HG03571 (cell line): ENCODE results near the gene HPCAL1.

Experiments used
- ATAC-seq: cut with Tn5 transposase; IDR thresholded peaks from one replicate; pipeline ENCODE4 v1.9.1; 2021; ENCODE audit not compliant: unreplicated experiment

The HPCAL1 gene

DNA sequence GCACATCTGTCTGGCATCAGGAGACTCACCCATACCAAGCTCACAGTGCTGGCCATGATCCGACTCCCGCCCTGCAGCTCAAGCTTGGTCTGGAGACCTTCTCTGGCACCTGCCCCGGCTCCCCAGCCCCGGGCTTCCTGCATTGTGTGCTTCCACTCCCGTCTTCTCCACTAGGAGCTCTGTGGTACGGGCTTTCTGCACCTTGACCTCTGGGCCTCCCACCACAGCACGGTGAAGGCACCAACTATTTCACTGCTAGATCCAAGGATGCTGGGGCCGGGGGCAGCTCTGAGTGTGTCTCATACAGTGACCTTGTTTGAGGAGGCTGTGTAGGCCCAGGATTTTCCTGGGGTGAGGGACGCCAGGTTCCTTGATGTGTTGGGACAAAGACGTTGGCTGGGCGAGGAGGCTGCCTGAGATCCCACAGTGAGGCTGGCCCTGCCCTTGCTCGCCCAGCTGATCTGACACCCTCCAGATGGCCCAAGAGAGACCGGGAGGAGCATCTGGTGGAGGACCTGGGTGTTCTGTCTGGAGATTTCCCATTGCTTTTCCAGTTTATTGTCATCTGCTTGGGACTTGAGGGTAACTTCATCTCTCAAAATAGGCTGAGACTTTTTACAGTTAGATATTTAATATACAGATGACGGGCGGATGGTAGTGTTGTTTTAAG lies 64.0 kb downstream of the HPCAL1 start:
- no peak for ATAC-seq

DNA sequence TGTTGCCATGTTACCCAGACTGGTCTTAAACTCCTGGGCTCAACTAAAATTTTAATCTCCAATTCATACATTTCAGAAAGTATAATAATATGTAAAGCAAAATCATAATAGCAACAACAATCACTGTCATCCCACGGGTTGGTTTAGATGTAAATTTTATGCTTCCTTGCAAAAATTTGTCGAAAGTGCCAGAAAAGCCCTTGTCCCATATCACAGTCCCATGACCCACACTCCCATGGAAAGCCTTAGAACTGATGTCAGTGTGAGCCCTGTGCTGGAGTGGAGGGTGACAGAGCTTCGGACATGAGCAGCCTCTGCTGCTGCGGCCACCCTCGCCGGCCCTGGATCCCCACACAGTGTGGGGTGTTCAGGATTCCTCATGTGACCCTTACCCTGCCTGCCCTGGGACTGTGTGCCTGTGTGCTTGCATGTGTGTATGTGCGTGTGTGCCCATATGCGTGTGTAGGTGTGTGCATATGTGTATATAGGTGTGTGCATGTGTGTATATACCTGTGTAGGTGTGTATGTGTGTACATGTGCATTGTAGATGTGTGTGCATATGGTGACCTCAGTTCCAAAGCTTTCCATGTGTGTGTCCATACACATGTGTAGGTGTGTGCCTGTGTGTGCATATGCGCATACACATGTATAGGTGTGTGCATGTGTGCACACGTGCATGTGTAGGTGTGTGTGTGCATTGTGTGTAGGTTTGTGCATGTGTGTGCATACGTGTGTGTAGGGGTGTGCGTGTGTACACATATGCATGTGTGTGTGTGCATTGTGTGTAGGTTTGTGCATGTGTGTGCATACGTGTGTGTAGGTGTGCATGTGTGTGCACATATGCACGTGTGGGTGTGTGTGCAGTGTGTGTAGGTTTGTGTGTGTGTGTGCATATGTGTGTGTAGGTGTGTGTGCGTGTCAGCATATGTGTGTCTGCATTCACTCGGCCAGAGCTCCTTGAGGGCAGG lies 65.1 kb downstream of the HPCAL1 start:
- ATAC-seq: no peak

- no peak for ATAC-seq
Observed at GRCh38 chr2:10368491-10369231, 66.0 kb downstream of the HPCAL1 start.

GRCh38 chr2:10369269-10370255 lies 66.9 kb downstream of the HPCAL1 start:
- no peak for ATAC-seq

DNA sequence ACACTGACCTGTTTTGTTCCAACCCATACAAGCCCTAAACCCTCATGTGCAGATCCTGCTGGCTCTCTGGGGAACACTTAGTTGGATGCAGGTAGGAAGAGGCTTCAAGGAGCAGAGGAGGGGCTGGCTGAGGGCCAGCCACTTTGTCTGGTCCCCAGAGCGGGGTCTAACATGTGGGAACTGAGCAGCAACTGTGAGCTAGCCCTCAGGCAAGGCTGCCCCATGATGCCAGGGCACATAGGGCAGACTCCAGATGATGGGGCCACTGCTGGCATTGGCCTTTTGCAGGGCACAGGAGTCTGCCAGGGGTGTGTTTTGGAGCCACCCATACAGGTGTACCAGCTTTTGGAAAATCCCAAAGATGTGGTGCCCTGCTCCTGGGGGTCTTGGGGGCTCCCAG lies 67.7 kb downstream of the HPCAL1 start:
- ATAC-seq: no peak

DNA sequence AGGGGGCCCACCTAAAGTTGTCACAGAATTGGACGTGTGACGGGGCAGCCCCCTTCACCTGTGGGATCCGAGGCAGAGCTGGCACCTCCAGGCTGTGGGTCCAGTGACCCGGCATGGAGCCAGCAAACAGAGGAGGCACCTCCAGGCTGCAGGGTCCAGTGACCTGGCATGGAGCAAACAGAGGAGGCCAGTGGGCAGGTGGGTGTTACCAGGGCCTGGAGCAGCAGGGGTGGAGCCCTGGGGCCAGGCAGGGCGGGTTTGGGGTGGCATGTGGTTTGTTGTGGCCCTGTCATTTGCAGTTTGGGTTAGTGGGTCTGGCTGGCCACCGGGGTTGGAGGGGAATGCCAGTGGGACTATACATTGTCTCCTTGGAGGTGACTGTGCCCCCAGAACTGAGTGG lies 68.2 kb downstream of the HPCAL1 start:
- no peak for ATAC-seq

GRCh38 chr2:10371441-10372196 lies 68.9 kb downstream of the HPCAL1 start:
- ATAC-seq: no peak

DNA sequence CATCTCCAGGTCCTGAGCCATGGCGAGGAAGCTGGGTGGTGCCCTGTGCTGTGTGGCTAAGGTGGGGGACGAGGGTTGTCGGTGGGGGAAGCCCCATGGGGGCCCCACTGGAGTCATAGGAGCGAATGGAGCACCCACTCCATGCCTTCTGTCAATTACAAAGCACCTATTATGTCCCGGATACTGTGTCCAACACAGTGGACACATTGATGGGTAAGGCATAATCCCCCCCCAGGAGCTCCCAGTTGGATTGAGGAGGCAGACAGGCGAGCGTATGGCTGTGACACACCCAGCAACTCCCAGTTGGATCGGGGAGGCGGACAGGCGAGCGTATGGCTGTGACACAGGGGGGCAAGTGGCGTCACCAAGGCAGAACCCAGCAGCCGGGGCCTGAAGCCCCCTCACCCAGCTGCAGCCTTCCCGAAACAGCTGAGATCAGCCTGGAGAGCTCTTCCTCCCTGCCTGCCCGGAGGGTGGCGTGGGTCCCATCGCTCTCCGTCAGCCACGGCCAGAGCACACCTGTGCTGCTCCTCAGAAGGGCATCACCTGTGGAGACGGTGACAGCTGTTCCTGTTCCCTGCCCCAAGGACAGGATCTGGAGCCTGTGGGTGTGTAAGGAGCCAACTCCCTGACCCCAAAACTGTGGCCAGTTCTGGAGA lies 69.6 kb downstream of the HPCAL1 start:
- ATAC-seq: no peak

DNA sequence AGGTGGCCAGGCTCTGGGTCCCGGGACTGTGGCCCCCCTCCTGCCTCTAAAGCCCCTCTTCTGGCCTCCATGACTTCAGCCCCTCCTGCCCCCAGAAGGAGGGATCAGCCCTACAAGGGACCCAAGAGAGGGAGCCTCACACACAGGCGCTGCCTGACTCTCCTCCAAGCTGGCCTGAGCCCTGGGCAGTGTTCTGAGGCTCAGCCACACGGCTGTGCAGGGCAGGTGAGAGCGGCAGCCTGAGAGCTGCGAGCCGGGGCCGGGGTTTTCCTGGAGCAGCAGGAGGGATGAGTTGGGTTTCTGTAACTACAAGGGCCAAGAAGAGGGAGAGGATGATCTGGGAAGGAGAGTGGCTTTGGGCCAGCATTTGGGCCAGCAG lies 70.1 kb downstream of the HPCAL1 start:
- ATAC-seq: no peak

DNA sequence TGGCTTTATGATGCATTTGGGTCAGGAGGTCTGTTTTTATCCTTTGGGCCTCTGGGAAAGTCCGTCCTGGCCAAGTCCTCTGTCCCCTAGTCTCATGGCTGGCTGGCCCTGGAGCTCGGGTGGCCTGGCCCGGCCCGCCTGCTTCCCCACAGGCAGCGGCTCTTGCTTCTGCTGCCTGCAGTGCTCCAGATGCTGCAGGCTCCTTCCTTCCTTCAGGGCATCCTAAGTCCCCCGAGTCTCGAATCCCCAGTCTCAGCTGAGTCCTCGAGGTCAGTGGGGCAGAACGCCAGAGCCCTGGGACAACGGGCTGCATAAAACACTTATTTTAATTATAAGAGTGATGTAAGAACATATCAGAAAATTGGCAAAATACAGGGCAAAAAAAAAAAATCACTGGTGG lies 71.2 kb downstream of the HPCAL1 start:
- ATAC-seq: no peak

- no peak for ATAC-seq
Observed at GRCh38 chr2:10374362-10374943, 71.7 kb downstream of the HPCAL1 start.

DNA sequence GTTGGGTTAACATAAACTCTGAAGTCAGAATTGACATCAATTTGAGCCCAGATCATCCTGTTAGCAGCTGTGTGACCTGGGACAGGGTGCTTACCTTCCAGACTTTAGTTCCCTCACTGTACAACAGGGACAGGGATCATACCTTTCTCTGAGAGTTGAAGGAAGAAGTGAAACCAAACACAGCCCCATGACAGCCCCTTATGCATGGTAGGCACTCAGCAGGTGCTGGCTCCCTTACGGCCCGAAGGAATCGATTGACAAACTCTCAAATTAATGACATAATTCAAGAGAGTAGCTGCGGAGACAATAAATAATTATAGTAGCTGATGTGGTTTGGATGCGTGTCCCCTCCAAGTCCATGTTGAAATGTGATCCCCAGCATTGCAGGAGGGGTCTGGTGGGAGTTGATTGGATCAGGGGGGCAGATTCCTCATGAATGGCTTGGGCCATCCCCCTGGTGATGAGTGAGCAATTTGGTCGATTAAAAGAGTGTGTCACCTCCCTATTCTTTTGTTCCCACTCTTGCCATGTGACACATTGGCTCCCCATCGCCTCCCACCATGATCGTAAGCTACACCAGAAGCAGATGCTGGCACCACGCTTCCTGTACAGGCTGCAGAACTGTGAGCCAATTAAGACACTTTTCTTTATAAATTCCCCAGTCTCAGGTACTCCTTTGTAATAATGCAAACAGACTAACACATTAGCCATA lies 73.0 kb downstream of the HPCAL1 start:
- no peak for ATAC-seq

DNA sequence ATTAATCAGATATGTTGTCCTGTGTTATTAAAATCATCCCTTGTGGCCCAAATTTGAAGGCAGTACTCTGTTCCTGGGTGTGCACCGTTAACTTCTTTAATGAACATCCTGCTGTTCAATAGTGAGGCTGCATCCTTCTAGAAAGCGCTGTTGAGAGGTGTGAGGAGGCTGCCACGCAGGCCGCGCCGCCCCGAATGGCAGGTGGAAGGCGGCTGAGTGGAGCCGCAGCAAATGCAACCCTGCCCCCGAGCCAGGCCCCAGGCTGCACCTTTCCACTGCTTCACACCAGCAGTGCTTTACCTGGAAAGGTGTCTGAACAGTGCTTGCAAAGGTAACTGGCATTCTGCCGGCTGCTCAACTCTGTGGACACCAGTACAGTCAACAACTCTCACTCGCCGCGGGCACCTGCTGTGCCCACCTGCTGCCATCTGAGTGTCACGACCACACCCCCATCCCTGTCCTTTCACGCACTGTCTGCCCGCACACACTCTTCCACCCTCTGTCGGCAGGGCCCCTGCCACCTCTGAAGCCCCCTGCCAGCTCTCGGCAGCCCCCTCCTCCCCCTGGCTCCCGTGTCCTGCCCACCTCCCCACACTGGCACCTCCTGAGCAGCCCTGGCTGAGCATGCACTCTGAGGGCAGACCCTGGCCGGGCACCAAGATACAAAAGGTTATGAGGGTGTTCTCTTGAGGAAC lies 74.5 kb downstream of the HPCAL1 start:
- no peak for ATAC-seq

DNA sequence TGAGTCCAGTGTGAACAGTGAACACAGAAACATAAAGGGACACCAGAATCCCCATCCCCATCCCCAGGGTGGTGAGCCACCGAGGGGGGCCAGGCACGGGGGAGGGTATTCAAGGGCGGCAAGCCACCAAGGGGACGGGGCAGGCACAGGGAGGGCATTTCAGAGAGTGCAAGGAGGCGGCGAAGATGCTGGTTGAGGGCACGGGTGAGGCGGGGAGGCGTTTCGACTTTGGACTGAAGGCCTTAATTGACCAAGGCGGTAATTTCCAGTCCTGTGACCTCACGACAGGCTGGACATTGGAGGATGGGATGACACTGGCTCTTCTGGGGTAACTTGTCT lies 75.0 kb downstream of the HPCAL1 start:
- ATAC-seq: no peak

DNA sequence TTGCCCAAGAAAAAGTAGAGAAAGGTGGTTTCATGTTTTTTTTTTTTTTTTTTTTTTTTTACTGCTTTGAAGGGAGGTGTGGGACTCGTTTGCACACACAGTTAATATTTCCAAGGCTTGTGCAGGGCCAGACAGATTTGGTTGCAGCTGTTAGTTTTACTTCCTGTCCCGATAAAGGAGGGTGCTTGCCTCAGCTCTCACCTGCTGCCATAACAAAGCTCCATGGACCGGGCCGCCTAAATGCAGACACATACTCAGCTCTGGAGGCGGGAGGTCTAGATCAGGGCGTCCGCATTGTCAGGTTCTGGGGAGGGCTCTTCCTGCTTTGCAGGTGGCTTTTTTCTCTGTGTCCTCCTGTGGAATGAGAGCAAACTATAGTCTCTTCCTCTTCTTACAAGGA lies 75.5 kb downstream of the HPCAL1 start:
- ATAC-seq: peak; percentile 53

- no peak for ATAC-seq
Observed at GRCh38 chr2:10380048-10380926, 77.6 kb downstream of the HPCAL1 start.

GRCh38 chr2:10381997-10382353 lies 79.3 kb downstream of the HPCAL1 start:
- ATAC-seq: no peak
